Ovary (tissue), 10 donors: ENCODE measurements around the gene SEMA4G. TPM values are rescaled to one million over a fixed set of nuclear protein-coding genes. Genes with fewer than 3 reads are reported as not detected.
A peak's percentile ranks its signal among the peaks of the same experiment; 100 is the strongest.

ENCODE experiments used
- DNase-seq, 5 donors: peaks; one replicate each; pipeline ENCODE4 v3.0.0-alpha.2; 2019 to 2020
- H3K27ac ChIP-seq, 2 donors: fragments of 200-600 bp; one replicate each; pipeline versions ENCODE4 v1.5.1 to v1.8.0; 2019 to 2022
- H3K27me3 ChIP-seq: fragments of 200-600 bp; one replicate; pipeline ENCODE4 v1.8.0; 2022
- H3K36me3 ChIP-seq: fragments of 200-600 bp; sonication (generic); one replicate; pipeline ENCODE4 v1.5.1; 2019
- H3K4me1 ChIP-seq: one replicate; pipeline ENCODE4 v1.8.1; 2013; ENCODE audit warnings: mild to moderate bottlenecking, moderate library complexity; ENCODE audit not compliant: insufficient read depth
- H3K4me3 ChIP-seq: fragments of 200-600 bp; sonication (generic); one replicate; pipeline ENCODE4 v1.5.1; 2017
- H3K9me3 ChIP-seq, 2 donors: fragments of 200-600 bp in 1 of 2; sonication (generic) in 1 of 2; one replicate each; pipeline versions ENCODE4 v1.5.1 to v1.8.1; 2013 to 2019; ENCODE audit warnings: mild to moderate bottlenecking in 1 of 2, moderate library complexity in 1 of 2
- CTCF ChIP-seq, 3 donors: fragments of 450-650 bp in 2 of 3; fragments of 200-600 bp in 1 of 3; IDR thresholded peaks; one replicate each; pipeline versions ENCODE4 v1.5.1 to v1.8.0; 2016 to 2022; ENCODE audit warnings: antibody characterized with exemption in 3 of 3, mild to moderate bottlenecking in 1 of 3
- EP300 ChIP-seq: sonication (generic); formaldehyde crosslinking; IDR thresholded peaks from one replicate; pipeline ENCODE4 v1.6.1; 2017; ENCODE audit warnings: antibody characterized with exemption
- POLR2A ChIP-seq: fragments of 450-650 bp; IDR thresholded peaks from one replicate; pipeline ENCODE4 v1.6.1; 2017; ENCODE audit warnings: antibody characterized with exemption, mild to moderate bottlenecking, moderate library complexity
- WGBS, 3 donors: extraction: QIAGEN DNeasy Blood & Tissue Kit in 1 of 3; methylation state at CpG; one replicate each; pipeline versions ENCODE4 v1.1.5 to v1.1.7; 2013 to 2017; 5-methylcytosine and 5-hydroxymethylcytosine counted together
- intact Hi-C, 4 donors: fragments of 100-400 bp; cut with DNase I; formaldehyde crosslinking; loops; one replicate each; pipeline versions ENCODE4 v1.11.0 to v1.15.1; 2022 to 2023
- long read RNA-seq, 3 donors: library from polyadenylated mRNA in 2 of 3; unstranded in 2 of 3; transcript quantifications; one replicate each; pipeline ENCODE4 v2.0.0 and lab custom pipeline, GENCODE V29; 2021 to 2026
- polyA plus RNA-seq, 2 donors: library from polyadenylated mRNA; stranded (reverse); fragments of 200-250 nt in 1 of 2; fragments of 350-450 nt in 1 of 2; fragmentation: Illumina TruSeq in 1 of 2; extraction: RNeasy Lipid Tissue Mini Kit (QIAGEN cat#74804) in 1 of 2; gene quantifications; one replicate each; pipeline ENCODE4 v1.2.3, GENCODE V29; 2013 to 2014
- total RNA-seq, 7 donors: library from RNA; depleted of rRNA in 2 of 7; stranded (reverse); fragments of >200 nt in 2 of 7; fragmentation: NEBNext Ultra II Directional in 3 of 7; extraction: Animal tissue kit (Norgen Biotek cat#: 25700) in 3 of 7; gene quantifications; one replicate each; pipeline versions ENCODE4 v1.1.0 to v1.2.4, GENCODE V29; 2016 to 2023
- donor health status: DM: no; HTN: no; CAD: no; lungs with moderate emphysema.
- donor health status: DM: no; HTN: no; CAD: no.
- donor health status: Bipolar disorder and iron deficiency.
- donor health status: DM: yes; HTN: yes; CAD: no.
- donor health status: DM: no; HTN: no; CAD: no.
- donor health status: DM: yes; HTN: yes; CAD: no.

Gene SEMA4G, protein sequence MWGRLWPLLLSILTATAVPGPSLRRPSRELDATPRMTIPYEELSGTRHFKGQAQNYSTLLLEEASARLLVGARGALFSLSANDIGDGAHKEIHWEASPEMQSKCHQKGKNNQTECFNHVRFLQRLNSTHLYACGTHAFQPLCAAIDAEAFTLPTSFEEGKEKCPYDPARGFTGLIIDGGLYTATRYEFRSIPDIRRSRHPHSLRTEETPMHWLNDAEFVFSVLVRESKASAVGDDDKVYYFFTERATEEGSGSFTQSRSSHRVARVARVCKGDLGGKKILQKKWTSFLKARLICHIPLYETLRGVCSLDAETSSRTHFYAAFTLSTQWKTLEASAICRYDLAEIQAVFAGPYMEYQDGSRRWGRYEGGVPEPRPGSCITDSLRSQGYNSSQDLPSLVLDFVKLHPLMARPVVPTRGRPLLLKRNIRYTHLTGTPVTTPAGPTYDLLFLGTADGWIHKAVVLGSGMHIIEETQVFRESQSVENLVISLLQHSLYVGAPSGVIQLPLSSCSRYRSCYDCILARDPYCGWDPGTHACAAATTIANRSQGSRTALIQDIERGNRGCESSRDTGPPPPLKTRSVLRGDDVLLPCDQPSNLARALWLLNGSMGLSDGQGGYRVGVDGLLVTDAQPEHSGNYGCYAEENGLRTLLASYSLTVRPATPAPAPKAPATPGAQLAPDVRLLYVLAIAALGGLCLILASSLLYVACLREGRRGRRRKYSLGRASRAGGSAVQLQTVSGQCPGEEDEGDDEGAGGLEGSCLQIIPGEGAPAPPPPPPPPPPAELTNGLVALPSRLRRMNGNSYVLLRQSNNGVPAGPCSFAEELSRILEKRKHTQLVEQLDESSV
- 10 to 100 TPM in 5 of 7 donors, 1 to 10 TPM in 2; 5.9 to 24.9 (median 13.1) TPM for total RNA-seq
- polyA plus RNA-seq: 10 to 100 TPM in 1 of 2 donors, 1 to 10 TPM in 1; 9.1 to 25.5 TPM
- long read RNA-seq, donor 1, partial matches to known transcripts: 4 of 12 reads
- long read RNA-seq, donor 1, other reads (novel, unspliced or antisense): 5 of 12 reads
- long read RNA-seq, donor 2, full-length matches to known transcripts: 4 of 10 reads
- long read RNA-seq, donor 2, partial matches to known transcripts: 6 of 10 reads
- long read RNA-seq, donor 2, other reads (novel, unspliced or antisense): 0 of 10 reads
- long read RNA-seq, donor 3, partial matches to known transcripts: 0 of 1 reads
- long read RNA-seq, donor 3, other reads (novel, unspliced or antisense): 0 of 1 reads

DNA sequence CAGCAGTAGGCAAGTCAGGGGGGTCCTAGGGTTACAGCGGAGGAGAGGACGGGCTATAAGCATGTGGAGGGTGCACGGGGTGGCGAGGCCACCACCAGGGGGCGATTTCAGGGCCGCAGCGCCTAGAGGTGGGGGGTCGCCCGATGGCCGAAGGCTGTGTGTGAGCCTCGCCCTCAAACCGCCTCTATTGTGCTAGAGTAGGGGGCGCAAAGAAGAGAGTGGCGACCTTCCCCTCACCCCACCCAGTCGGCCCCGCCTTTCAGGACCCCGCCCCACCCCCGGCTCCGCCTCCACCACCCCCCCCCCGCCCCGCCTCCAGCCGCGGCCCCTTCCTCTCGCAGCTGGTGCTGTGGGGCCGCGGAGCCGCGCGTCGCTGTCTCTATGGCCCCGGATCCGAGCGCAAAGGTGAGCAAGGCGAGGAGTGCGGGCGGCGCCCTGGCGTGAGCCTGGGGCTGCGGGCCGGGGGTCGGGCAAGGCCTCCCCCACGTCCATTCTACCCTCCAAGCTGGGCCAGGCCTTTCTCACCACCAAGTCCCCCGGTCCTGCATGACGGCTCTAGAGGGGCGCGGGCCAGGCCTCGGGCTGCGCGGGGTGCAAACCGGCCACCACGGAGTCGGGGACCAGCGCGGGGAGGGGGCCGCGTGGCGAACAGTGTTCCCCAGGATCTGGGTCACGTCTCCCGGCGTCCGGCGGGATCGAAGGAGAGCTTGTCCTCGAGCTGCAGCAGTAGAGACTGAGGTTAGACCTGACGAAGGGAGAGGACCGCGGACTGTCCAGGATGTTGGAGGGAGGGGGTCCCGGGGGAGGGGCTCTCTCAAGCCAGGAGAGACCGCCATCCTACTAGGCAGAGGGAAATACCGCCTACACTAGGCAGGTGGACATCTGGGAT is at the start of gene SEMA4G:
SEMA4G (plus strand) TSS at position 318 of the 889 bp plus-strand sequence. CDS start 3,409 bp downstream, outside the sequence.
- Histone ChIP-seq H3K4me3 (peak within 1 kb of the TSS; percentile 76), H3K9me3 (no peaks in the 10 kb centered on the region), H3K27ac (peak within 1 kb of the TSS in 1 of 2 donors; percentile 24), H3K27me3 (no peaks in the 10 kb centered on the region), H3K4me1 (peaks cover 8% of the 10 kb centered on the region), H3K36me3 (no peaks in the 10 kb centered on the region)
- peak; percentile 47 to 73 (median 67) for TF ChIP-seq CTCF (IDR thresholded peaks at IDR 0.05)
- TF ChIP-seq POLR2A: no peak
- 0 to 2% (median 1%) methylated on average over 42 to 70 of the region's 70 CpGs for WGBS, 3 donors
- intact Hi-C loops: loop anchor here in 1 of 4 donors (10.0 kb wide), 1 partner anchor 85 kb away; no protein-coding TSS in a partner anchor
- peak; percentile 59 to 78 (median 75) for DNase-seq

- Histone ChIP-seq H3K9me3 (no peaks in the 10 kb centered on the region), H3K27ac (no peak overlapping the region), H3K4me3 (no peak overlapping the region), H3K4me1 (no peaks in the 10 kb centered on the region), H3K36me3 (no peaks in the 10 kb centered on the region), H3K27me3 (no peaks in the 10 kb centered on the region)
- no peak for DNase-seq
- intact Hi-C loops: no loop called here
- TF ChIP-seq CTCF (IDR thresholded peaks at IDR 0.05) (no peak), POLR2A (no peak), EP300 (no peak)
Measured at GRCh38 chr10:100923580-100923979, 45.7 kb upstream of the SEMA4G start.

DNA sequence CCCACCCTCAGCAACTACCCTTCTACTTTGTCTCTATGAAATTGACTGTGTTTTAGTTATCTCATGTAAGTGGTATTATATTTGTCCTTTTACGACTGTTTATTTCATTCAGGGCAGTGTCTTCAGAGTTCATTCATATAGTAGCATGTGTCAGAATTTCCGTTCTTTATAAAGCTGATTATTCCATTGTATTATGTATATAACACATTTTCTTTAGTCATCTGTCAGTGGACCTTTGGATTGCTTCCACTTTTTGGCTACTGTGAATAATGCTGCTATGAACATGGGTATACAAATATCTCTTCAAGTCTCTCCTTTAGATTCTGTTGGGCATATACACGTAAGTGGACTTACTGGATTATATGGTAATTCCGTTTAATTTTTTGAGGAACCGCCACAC is 42.0 kb upstream of the SEMA4G start:
- 78 to 80% (median 80%) methylated on average over 5 of the region's 5 CpGs for WGBS, 3 donors
- Histone ChIP-seq H3K9me3 (no peaks in the 10 kb centered on the region), H3K4me3 (no peak overlapping the region), H3K27me3 (no peaks in the 10 kb centered on the region), H3K36me3 (no peaks in the 10 kb centered on the region), H3K27ac (no peak overlapping the region), H3K4me1 (no peaks in the 10 kb centered on the region)
- no peak for DNase-seq
- no peak for TF ChIP-seq EP300
- TF ChIP-seq POLR2A: no peak
- no peak for TF ChIP-seq CTCF (IDR thresholded peaks at IDR 0.05)
- intact Hi-C loops: no loop called here
